GM19372 (cell line): ENCODE data around the gene KRIT1.
"Not testable (repeated sequence)": the region's sequence is repeated elsewhere in the genome, so short reads cannot be mapped to it uniquely, and the experiment has no call there.

Source experiments
- ATAC-seq: cut with Tn5 transposase; IDR thresholded peaks from one replicate; pipeline ENCODE4 v1.9.1; 2021; ENCODE audit warnings: mild to moderate bottlenecking, low read depth, moderate library complexity; ENCODE audit not compliant: unreplicated experiment

KRIT1 gene

GRCh38 chr7:92251181-92251580 lies 5.5 kb upstream of the KRIT1 start:
- no peak for ATAC-seq

GRCh38 chr7:92250603-92251002 lies 4.9 kb upstream of the KRIT1 start:
- no peak for ATAC-seq

- peak; percentile 19 for ATAC-seq
Measured at GRCh38 chr7:92246360-92247101, 817 bp upstream of the KRIT1 start.

- peak; percentile 4 for ATAC-seq
Measured at GRCh38 chr7:92244808-92245486, 767 bp downstream of the KRIT1 start.

GRCh38 chr7:92242972-92243371 lies 2.7 kb downstream of the KRIT1 start:
- ATAC-seq: no peak

GRCh38 chr7:92230547-92230946 lies 15.2 kb downstream of the KRIT1 start:
- ATAC-seq: no peak

- no peak for ATAC-seq
Measured at GRCh38 chr7:92228742-92229141, 17.0 kb downstream of the KRIT1 start.

GRCh38 chr7:92228100-92228499 lies 17.6 kb downstream of the KRIT1 start:
- ATAC-seq: no peak

GRCh38 chr7:92226981-92227380 lies 18.7 kb downstream of the KRIT1 start:
- no peak for ATAC-seq

- no peak for ATAC-seq
Measured at GRCh38 chr7:92221766-92222165, 23.9 kb downstream of the KRIT1 start.

- no peak for ATAC-seq
Measured at GRCh38 chr7:92206672-92207071, 39.0 kb downstream of the KRIT1 start.

GRCh38 chr7:92205987-92206386 lies 39.7 kb downstream of the KRIT1 start:
- ATAC-seq: no peak

GRCh38 chr7:92200791-92201190 lies 44.9 kb downstream of the KRIT1 start:
- ATAC-seq: no peak

- no peak for ATAC-seq
Measured at GRCh38 chr7:92192326-92192725, 53.4 kb downstream of the KRIT1 start.

- ATAC-seq: not testable (repeated sequence)
Measured at GRCh38 chr7:92189246-92189645, 56.5 kb downstream of the KRIT1 start.

- not testable (repeated sequence) for ATAC-seq
Measured at GRCh38 chr7:92184294-92184693, 61.4 kb downstream of the KRIT1 start.

GRCh38 chr7:92178928-92179924 lies 66.5 kb downstream of the KRIT1 start, which contains the start of gene LRRD1:
Gene LRRD1 (minus strand): TSS chr7:92179142. CDS start chr7:92165202, 13,940 bp downstream.
- peak; percentile 100 for ATAC-seq

- ATAC-seq: no peak
Measured at GRCh38 chr7:92177362-92177761, 68.4 kb downstream of the KRIT1 start.

- ATAC-seq: not testable (repeated sequence)
Measured at GRCh38 chr7:92169529-92169928, 76.2 kb downstream of the KRIT1 start.

- ATAC-seq: no peak
Measured at GRCh38 chr7:92161271-92161670, 84.4 kb downstream of the KRIT1 start.
